SK-N-MC (cell line): ENCODE measurements around the gene ARHGAP28.

Experiments
- EZH2 ChIP-seq: fragments of 200-600 bp; sonication (generic); IDR thresholded peaks from one replicate; pipeline ENCODE4 v1.6.1; 2017; ENCODE audit warnings: antibody characterized with exemption
- FOXP2 ChIP-seq: optimal IDR thresholded peaks from 2 replicates; pipeline ENCODE3; 2011; ENCODE audit warnings: mild to moderate bottlenecking, moderate library complexity; ENCODE audit not compliant: insufficient read depth; ENCODE audit errors: extremely low read length, control extremely low read depth
- POLR2AphosphoS5 ChIP-seq: IDR thresholded peaks from 2 replicates; pipeline ENCODE4 v1.6.1; 2012; ENCODE audit warnings: mild to moderate bottlenecking, low read depth, low read length, borderline replicate concordance

DNA sequence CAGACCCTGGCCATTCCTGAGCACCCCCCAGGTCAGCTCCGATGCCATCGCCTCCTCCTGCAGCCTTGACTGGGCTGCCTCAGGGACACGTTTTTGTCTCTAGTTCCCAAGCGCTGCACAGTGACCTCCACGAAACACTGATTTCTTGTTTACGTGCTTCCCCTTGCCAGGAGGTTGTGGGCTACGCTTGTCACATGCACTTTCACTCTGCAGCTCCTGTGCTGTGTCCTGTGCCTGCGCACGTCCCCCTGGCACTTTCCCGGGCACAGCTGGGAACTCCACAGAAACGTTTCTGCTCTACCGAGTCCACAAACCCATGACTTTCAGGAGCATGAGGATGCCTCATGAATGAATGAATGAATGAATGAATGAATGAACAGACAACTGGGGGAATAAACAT is 227.5 kb downstream of the ARHGAP28 start:
- TF ChIP-seq EZH2 (no peak), POLR2AphosphoS5 (no peak), FOXP2 (no peak)
